ENCODE data around the gene GSTO2.
A peak's percentile ranks its signal among the peaks of the same experiment; 100 is the strongest.

The GSTO2 gene

GRCh38 chr10:104326991-104327610, 58.1 kb downstream of the GSTO2 start:
- no peak for DNase-seq (ENCODE audit: low spot score)

DNA sequence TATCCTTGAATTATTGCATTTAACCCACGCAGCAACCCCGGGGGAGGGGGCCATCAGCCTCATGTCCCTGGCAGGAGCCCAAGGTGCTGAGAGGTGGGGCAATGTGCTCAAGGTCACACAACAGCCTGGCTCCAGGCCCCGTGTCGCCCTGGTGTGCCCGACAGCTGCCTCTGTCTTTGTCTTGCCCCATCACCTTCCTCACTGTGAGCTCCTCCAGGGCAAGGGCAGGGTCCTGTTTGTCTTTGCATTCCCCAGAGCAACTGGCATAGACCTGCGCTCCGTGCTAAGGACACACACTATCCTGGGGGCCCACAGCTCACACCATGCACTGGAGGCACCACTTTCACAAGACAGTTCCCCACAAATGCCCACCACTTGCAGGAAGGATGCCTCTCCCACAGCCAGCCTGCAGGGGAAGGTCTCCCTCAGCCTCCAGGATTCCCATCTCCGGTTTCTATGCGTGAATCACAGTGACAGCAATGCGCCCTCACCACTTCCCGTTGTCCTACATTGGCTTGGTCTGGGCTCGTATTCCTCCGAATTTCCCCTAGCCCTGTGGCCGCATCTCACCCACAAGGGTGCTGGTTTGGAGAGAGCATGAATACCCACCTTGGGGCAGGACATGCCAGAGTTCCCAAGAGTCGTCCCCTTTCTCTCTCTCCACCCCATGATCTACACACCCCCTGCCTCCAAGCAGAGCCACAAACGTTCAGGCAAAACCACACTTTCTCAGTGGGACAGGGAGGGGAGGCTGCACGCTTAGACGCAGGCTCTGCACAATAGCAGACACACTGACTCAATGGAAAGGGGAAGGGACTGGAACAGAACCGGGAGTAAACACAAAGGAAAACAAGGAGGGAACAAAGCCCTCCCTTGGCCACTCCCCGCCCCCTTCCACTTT, 59.0 kb downstream of the GSTO2 start:
- peak; percentile 62 for DNase-seq (ENCODE audit: low spot score)

DNA sequence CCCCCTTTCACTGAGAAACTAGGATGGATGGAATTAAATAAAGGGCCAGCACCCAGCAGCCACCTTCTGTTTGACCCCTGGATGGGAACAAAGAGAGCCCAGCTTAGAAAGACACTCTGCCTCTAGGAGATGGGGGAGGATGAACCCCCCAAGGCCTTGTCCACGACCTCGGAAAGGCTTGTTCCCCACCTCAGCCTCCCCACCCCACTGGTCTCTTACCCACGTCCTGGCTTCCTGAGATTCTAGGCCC, 59.6 kb downstream of the GSTO2 start:
- DNase-seq (ENCODE audit: low spot score), result no peak

DNA sequence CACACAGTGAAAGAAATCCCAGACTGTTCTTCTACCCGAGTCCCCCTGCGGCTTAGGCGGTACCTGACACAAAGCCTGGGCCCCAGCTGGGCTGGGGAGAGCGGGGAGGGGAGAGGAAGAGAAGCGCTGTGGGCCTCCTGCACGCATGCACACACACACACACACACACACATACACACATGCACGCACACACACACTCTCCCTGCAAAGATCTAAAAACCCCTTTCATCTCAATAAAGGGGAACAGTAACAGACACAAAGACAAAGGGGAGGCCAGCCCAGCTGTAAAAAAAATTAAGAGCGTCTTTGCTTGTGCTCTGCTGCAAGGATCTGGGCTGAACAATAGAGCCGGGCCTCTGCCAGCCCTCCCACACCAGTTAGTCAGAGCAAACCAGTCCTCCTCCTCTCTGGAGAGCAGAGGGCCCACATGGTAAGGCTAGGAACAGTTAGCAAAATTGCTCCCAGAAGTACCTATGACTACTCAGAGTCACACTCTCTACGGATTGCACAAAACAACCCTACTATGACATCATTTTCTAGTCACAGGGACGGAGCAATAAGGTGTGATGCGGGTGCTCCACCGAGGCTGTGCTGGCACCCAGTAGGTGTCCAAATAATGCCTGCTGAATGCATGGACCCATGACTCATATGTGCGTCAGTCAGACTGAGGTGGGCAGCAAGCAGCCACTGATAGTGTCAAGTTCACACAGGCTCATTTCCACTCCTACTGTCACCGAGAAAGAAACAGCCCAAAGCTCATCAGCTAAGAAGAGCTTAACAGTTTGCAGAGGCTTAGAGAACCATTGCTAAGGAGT, 60.1 kb downstream of the GSTO2 start:
- DNase-seq (ENCODE audit: low spot score), result peak; percentile 78

DNA sequence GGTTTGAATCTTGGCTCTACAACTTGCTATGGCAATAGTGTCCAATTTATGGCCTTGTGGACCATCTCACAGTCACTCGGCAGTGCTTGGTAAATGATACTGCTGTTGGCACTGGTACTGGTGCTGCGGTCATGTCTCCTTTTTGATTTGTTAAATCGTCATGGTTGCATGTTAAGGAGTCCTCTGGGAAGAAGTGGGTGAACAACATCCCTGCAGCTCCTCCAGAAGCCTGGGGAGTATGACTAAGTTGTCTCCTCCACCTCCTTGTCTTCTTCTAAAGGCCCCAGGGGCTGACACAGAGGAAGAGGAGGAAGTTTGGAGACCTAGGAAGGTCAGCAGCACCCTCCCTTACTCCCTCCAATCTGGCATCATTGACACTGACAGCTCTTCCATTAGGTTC, 60.8 kb downstream of the GSTO2 start:
- peak; percentile 50 for DNase-seq (ENCODE audit: low spot score)

DNA sequence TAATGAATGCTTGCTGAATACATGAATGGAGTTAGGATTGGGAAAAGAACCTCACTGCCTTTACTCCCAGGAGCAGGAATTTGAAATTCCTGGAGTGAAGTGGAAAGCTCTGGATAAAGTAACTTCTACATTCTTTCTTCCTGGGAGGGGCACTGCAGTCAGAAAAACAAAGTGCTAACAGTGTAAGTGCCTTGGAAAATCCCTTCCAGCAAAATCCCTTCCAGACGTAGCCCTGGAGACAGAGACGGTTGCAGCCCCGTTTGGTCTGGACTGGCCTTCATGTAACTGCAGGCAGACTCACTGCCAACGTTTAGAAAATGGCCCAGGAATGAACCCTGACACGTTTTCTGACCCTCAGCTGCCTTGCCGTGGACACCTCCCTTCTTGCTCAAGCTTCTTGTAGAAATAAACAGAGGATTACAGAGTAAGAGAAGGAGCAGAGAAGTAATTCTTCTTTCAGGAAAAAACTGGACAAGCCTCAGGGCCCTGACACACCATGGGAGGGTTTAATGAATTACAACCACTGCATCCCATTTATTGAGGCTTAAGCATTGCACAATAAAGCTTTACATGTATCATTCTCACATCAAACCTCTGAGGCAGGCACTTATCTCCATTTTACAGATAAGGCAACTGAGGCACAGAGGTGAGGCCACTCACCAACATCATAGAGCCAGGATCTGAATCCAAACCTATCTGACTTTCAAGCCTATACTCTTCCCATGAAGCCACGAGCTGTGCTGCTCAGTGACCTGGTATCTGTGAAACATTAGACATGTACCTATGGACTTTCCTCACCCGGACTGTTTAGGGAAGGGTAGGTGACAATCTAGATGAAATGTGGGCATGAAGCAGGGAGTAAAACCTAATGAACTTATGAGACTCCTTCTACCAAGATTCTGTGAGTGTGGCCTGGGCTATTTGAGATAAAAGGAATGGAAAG, 61.5 kb downstream of the GSTO2 start:
- DNase-seq (ENCODE audit: low spot score), result peak; percentile 77

GRCh38 chr10:104331208-104331838, 62.3 kb downstream of the GSTO2 start:
- no peak for DNase-seq (ENCODE audit: low spot score)

DNA sequence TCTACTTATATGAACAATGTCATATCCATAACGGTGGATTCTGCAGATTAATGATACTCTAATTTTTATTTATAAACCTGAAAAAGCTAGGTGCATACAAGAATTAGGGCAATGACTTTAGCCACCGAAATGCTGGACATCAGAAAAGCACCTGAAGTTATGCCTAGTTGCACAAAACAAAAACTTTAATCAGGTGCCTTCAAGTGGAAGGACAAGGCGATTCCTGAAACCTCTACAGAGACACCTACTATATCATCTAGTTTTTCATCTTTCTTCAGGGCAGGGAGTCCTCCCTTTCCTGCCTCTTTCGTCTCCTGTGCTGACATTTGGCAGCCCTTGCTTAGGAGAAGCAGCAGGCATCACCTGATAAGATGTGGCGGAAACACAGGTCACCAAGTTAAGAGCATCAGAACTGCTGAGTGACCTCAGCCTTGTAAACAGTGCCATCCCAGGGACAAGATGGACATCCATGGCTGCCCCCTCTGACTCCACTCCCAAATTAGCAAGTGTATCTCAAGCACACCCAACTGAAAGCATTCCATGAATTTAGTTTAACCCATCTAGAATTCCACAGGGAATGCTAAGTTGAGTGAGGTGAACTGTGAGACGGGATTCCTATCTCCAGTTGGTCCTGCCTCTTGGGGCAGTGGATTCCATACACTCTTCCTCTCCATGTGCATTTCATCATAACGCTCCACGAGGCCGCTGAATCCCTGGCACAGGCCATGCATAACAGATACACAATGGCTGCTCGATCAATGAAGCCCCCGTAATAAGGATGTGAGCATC, 63.5 kb downstream of the GSTO2 start:
- no peak for DNase-seq (ENCODE audit: low spot score)

GRCh38 chr10:104333032-104333727, 64.2 kb downstream of the GSTO2 start:
- DNase-seq (ENCODE audit: low spot score), result no peak

DNA sequence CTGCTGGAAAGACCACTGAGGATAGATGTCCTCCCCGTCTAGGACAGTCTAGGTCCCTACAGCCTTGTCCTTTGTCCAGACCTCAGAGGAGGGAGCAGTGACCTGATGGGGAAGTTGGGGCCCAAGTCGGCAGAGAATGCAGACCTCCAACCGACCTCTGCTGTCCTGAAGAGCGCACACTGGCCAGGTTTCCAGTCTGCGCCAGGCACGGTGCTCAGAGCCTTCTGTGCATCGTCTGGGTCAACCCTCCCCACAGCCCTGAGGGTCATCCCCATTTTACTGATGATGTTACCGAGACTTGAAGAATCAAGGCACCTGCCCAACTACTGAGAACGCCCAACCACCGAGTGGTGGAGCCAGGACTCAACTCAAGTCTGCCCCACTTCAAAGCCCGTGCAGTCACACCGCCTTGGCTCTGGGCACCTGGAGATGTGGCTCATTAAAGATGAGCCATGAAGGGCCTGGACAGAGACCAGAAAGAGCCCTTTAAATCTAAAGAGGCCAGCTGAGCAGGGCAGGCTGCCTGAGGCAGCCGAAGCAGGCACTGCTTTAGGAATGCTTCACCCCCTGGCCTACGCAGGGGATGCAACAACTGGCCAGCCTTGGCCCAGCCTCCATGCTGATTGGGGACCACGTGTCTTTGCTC, 64.9 kb downstream of the GSTO2 start:
- DNase-seq (ENCODE audit: low spot score), result no peak

- no peak for DNase-seq (ENCODE audit: low spot score)
Observed at GRCh38 chr10:104334561-104334960, 65.6 kb downstream of the GSTO2 start.

DNA sequence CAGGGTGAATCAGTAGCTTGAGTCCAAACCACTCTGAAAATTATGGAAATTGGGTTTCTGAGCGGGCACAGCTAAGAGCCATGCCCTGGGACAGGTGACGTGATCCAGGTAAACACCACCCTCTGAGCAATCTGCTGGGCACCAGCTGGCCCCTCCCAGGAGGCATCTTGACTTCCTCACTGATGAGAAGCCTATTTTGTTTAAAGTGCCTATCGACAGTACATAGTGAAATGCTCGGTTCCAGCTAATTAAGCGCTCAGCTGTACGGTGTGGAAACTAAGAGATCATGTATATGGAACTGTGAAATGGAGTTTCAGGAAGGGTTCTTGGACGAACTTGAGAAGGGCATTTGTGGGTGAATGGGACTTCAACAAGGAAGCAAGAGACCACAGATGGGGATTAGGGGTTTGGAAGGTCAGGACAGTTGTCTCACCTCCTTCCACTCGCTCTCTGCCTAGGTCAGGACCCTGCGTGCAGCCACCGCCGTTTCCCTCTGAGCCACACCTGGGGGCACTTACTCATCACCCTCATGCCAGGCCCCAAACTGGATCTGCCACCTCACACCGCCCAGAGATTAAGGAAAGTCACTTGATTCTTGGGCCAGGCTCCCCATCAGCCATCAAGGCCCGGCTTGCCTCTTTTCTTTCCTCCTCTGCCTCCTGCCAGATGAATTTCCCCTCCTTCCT, 66.1 kb downstream of the GSTO2 start:
- no peak for DNase-seq (ENCODE audit: low spot score)

GRCh38 chr10:104336821-104337467, 68.0 kb downstream of the GSTO2 start:
- peak; percentile 49 for DNase-seq (ENCODE audit: low spot score)

- peak; percentile 55 for DNase-seq (ENCODE audit: low spot score)
Observed at GRCh38 chr10:104337521-104337984, 68.6 kb downstream of the GSTO2 start.

DNA sequence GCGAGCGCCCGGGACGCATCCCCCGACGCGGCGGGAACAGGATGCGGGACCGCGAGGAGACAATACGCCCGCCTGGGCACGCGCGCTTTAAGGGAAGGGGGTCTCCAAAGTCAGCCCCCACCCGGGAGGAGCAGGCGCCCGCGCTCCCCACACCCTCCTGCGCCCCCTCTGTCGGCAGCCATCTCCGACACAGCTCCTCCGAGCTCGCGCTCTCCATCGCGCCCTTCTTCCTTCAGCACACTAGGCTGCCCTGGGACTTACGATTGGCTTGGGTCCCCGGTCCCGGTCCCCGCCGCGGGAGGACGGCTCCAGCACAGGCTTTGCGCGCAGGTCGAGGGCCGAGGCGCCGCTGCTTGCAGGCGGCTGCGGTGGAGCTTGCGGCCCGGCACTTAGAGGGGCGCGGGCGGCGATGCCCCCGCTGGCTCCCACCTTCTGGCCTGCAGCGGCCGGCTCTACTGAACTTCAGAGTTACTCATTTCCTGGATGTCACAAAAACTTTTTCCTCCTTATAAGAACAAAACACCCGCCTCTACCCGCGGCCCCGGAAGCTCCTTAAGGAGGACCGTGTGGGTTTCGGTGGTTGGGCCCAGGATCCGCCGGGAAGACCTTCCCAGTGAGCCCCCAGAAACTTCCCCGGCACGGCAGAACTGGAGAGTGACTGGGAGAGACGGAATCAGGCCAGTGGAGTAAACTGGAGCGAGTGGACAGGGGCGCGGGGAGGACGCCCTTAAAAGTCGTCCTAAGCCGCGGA, 69.2 kb downstream of the GSTO2 start, which contains the start of gene ITPRIP:
ITPRIP (minus strand) TSS at position 481 of the 751 bp plus-strand sequence. CDS start 22,414 bp downstream, outside the sequence.
- DNase-seq (ENCODE audit: low spot score), result peak; percentile 78

DNA sequence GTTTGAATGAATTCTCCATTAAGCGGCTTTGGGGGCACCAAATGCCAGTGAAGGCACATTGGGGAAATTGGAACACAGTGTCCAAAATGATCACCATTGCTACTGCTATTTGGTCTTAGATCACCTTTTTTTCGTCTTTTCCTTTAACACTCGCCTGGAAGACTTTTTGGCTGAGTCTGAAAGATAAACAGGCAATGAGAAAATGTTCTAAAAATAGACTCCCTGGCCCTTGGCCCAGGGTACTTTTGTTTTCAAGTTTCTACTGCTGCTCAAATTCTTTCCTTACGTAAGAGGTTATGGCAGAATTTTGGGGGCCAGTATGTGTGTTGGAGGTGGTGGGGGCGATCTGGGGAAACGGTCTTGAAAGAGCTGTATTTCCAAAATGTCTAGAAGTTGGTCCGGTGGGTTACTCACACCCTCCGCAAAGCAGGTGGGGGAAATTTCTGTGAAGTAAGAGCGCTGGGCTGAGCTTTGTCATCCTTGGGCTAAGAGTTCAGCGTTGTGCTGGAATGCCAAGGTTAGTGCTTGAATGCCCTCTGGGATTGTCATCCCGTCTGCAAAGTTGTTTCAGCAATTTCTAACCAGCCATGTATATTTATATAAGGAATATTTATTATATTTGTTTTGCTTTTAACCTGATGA, 70.6 kb downstream of the GSTO2 start:
- DNase-seq (ENCODE audit: low spot score), result peak; percentile 60

- no peak for DNase-seq (ENCODE audit: low spot score)
Observed at GRCh38 chr10:104340111-104340526, 71.1 kb downstream of the GSTO2 start.

Measured in AG20443 (cell line).